Stimulated activated CD8-positive, alpha-beta memory T cell treated with anti-CD3 and anti-CD28 coated beads, Interleukin-7, amount 100 ng/mL, for 48 hours (primary cell): ENCODE data around the gene LRRC8B.
"Not testable (repeated sequence)": the region's sequence is repeated elsewhere in the genome, so short reads cannot be mapped to it uniquely, and the experiment has no call there.

Source experiments
- DNase-seq, 2 donors: peaks; one replicate each; pipeline ENCODE4 v3.0.0-alpha.2; 2020; ENCODE audit warnings: low read depth in 1 of 2; ENCODE audit errors: extremely low read depth in 1 of 2

LRRC8B gene

GRCh38 chr1:89524369-89525168 lies at the start of gene LRRC8B:
Gene LRRC8B, plus strand, starts transcription at chr1:89524829. Its CDS starts 57,822 bp downstream, at chr1:89582651.
- peak; percentile 82 to 87 for DNase-seq

GRCh38 chr1:89475269-89475668 lies 49.4 kb upstream of the LRRC8B start:
- DNase-seq, result no peak

- no peak for DNase-seq
These were observed 48.6 kb upstream of the LRRC8B start for GRCh38 chr1:89476072-89476471.

GRCh38 chr1:89483010-89483756 lies 41.4 kb upstream of the LRRC8B start:
- peak; percentile 28 to 65 for DNase-seq

- DNase-seq, result no peak
These were observed 40.9 kb upstream of the LRRC8B start for GRCh38 chr1:89483757-89484077.

- no peak for DNase-seq
These were observed 40.3 kb upstream of the LRRC8B start for GRCh38 chr1:89484092-89485038.

GRCh38 chr1:89487972-89488371 lies 36.7 kb upstream of the LRRC8B start:
- DNase-seq, result peak in 1 of 2 donors; percentile 17

- DNase-seq, result no peak
These were observed 35.4 kb upstream of the LRRC8B start for GRCh38 chr1:89489047-89489729.

- no peak for DNase-seq
These were observed 34.2 kb upstream of the LRRC8B start for GRCh38 chr1:89490389-89490788.

GRCh38 chr1:89499320-89499719 lies 25.3 kb upstream of the LRRC8B start:
- DNase-seq, result no peak

GRCh38 chr1:89502042-89502441 lies 22.6 kb upstream of the LRRC8B start:
- DNase-seq, result no peak

- no peak for DNase-seq
These were observed 21.7 kb upstream of the LRRC8B start for GRCh38 chr1:89502895-89503294.

- DNase-seq, result no peak
These were observed 20.9 kb upstream of the LRRC8B start for GRCh38 chr1:89503690-89504089.

- not testable (repeated sequence) for DNase-seq
These were observed 14.6 kb upstream of the LRRC8B start for GRCh38 chr1:89510061-89510460.

- DNase-seq, result no peak
These were observed 11.5 kb upstream of the LRRC8B start for GRCh38 chr1:89512996-89513720.

GRCh38 chr1:89516055-89516454 lies 8.6 kb upstream of the LRRC8B start:
- DNase-seq, result no peak

GRCh38 chr1:89518221-89518631 lies 6.4 kb upstream of the LRRC8B start:
- no peak for DNase-seq

- DNase-seq, result no peak
These were observed 4.8 kb upstream of the LRRC8B start for GRCh38 chr1:89519779-89520358.

GRCh38 chr1:89521977-89522376 lies 2.7 kb upstream of the LRRC8B start:
- DNase-seq, result not testable (repeated sequence)
